Gastrocnemius medialis (tissue), 4 donors: Measurements from ENCODE around the gene SPECC1L. TPM values are rescaled to one million over a fixed set of nuclear protein-coding genes. Genes with fewer than 3 reads are reported as not detected.

Experiments
- ATAC-seq, 2 donors: fragments of 150-250 bp; one replicate each; pipeline ENCODE4 v1.9.1; 2016
- DNase-seq, 2 donors: peaks; one replicate each; pipeline ENCODE4 v3.0.0-alpha.2; 2019
- H3K27ac ChIP-seq, 4 donors: fragments of 200-600 bp; sonication (generic); 1 replicate in 1 of 4; 2 replicates in 3 of 4; pipeline ENCODE4 v1.5.1; 2016 to 2018; ENCODE audit warnings: mild to moderate bottlenecking in 2 of 4, moderate library complexity in 1 of 4
- H3K27me3 ChIP-seq, 3 donors: fragments of 200-600 bp; sonication (generic) in 2 of 3; 1 replicate in 1 of 3; 2 replicates in 2 of 3; pipeline versions ENCODE4 v1.5.1 to v1.6.0; 2016 to 2019; ENCODE audit warnings: mild to moderate bottlenecking in 1 of 3, moderate library complexity in 1 of 3
- H3K36me3 ChIP-seq, 2 donors: fragments of 200-600 bp; sonication (generic) in 1 of 2; one replicate each; pipeline ENCODE4 v1.5.1; 2017 to 2018
- H3K4me1 ChIP-seq, 2 donors: fragments of 200-600 bp; sonication (generic) in 1 of 2; one replicate each; pipeline ENCODE4 v1.5.1; 2016 to 2017; ENCODE audit warnings: mild to moderate bottlenecking in 2 of 2
- H3K4me3 ChIP-seq, 4 donors: fragments of 200-600 bp; sonication (generic) in 3 of 4; 1 replicate in 1 of 4; 2 replicates in 3 of 4; pipeline ENCODE4 v1.5.1; 2016 to 2019; ENCODE audit warnings: mild to moderate bottlenecking in 2 of 4
- H3K9me3 ChIP-seq, 3 donors: fragments of 200-600 bp; sonication (generic) in 2 of 3; 1 replicate in 1 of 3; 2 replicates in 2 of 3; pipeline ENCODE4 v1.5.1; 2016 to 2019
- POLR2A ChIP-seq, 2 donors: fragments of 450-650 bp; IDR thresholded peaks; one replicate each; pipeline ENCODE4 v1.6.1; 2017; ENCODE audit warnings: antibody characterized with exemption in 2 of 2, mild to moderate bottlenecking in 2 of 2, moderate library complexity in 2 of 2
- in situ Hi-C, 4 donors: fragments of 200-750 bp; cut with MboI; loops; one replicate each; pipeline versions ENCODE4 v1.15.0 to v1.8.0; 2017; ENCODE audit warnings: low sequenced_read_pairs in 4 of 4
- intact Hi-C: fragments of 100-400 bp; cut with DNase I; formaldehyde crosslinking; loops from one replicate; pipeline ENCODE4 v1.15.1; 2023; ENCODE audit warnings: low total_unique reads
- total RNA-seq, 4 donors: library from RNA; depleted of rRNA; stranded (reverse); fragments of >200 nt; gene quantifications; one replicate each; pipeline versions ENCODE4 v1.1.0 to v1.2.3, GENCODE V29; 2016
- TF ChIP-seq, protein P1 (sequence below), 5 experiments: fragments of 450-650 bp in 3 of 5; fragments of 200-600 bp in 2 of 5; sonication (generic) in 2 of 5; IDR thresholded peaks in 4 of 5; conservative IDR thresholded peaks in 1 of 5; 1 replicate in 4 of 5; 2 replicates in 1 of 5; pipeline ENCODE4 v1.5.1; 2016 to 2019; ENCODE audit warnings: antibody characterized with exemption in 5 of 5, mild to moderate bottlenecking in 3 of 5, moderate library complexity in 3 of 5

Gene SPECC1L
- total RNA-seq, 4 donors from 2014 or later, result 16.2 to 19.9 (median 18.7) TPM

- peak overlapping the region; percentile 82 to 90 (median 88) for H3K27ac ChIP-seq
- no peaks in the 10 kb centered on the region for H3K27me3 ChIP-seq
- ATAC-seq (peak; percentile 95 to 98), DNase-seq (peak; percentile 89 to 93)
- no peaks in the 10 kb centered on the region for H3K9me3 ChIP-seq
- H3K4me1 ChIP-seq, result peaks cover 34 to 62% of the 10 kb centered on the region in 2 donors
- no peak overlapping the region for H3K4me3 ChIP-seq
- intact Hi-C loops, result no loop called here
- TF ChIP-seq POLR2A (IDR thresholded peaks at IDR 0.05), result no peak
- TF ChIP-seq, protein P1, sequence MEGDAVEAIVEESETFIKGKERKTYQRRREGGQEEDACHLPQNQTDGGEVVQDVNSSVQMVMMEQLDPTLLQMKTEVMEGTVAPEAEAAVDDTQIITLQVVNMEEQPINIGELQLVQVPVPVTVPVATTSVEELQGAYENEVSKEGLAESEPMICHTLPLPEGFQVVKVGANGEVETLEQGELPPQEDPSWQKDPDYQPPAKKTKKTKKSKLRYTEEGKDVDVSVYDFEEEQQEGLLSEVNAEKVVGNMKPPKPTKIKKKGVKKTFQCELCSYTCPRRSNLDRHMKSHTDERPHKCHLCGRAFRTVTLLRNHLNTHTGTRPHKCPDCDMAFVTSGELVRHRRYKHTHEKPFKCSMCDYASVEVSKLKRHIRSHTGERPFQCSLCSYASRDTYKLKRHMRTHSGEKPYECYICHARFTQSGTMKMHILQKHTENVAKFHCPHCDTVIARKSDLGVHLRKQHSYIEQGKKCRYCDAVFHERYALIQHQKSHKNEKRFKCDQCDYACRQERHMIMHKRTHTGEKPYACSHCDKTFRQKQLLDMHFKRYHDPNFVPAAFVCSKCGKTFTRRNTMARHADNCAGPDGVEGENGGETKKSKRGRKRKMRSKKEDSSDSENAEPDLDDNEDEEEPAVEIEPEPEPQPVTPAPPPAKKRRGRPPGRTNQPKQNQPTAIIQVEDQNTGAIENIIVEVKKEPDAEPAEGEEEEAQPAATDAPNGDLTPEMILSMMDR (IDR thresholded peaks at IDR 0.05 in 4 of 5, conservative IDR thresholded peaks at IDR 0.05 in 1 of 5), result no peak
- in situ Hi-C loops, result no loop called here
- no peaks in the 10 kb centered on the region for H3K36me3 ChIP-seq
Observed at GRCh38 chr22:24402460-24403192, 132.0 kb downstream of the SPECC1L start.

DNA sequence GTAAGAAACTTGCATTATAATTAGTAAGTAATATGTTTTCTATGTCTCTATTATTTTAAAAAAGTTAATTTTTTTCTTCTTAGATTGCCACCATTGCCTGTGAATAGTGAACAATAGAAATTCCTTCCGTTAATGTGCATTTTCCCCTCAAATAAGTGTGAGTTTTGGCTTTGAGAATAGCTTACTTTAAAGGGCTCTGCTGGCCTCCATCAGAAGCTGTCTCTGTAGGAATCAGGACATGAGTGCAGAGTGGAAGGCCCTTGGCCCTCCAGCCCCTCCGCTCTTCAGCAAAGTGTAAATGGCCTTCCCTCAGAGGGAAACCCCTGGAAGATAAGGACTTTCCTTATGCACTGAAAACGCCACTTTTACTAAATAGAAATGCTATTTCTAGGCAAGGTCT, 132.7 kb downstream of the SPECC1L start:
- intact Hi-C loops, result no loop called here
- Histone ChIP-seq H3K27me3 (no peaks in the 10 kb centered on the region), H3K9me3 (no peaks in the 10 kb centered on the region), H3K36me3 (no peaks in the 10 kb centered on the region), H3K4me3 (no peak overlapping the region), H3K4me1 (peaks cover 41 to 69% of the 10 kb centered on the region in 2 donors), H3K27ac (peak overlapping the region; percentile 82 to 90 (median 88))
- DNase-seq (no peak), ATAC-seq (no peak)
- in situ Hi-C loops, result no loop called here
- no peak for TF ChIP-seq POLR2A (IDR thresholded peaks at IDR 0.05)
- TF ChIP-seq, protein P1 (IDR thresholded peaks at IDR 0.05 in 4 of 5, conservative IDR thresholded peaks at IDR 0.05 in 1 of 5), result no peak

- in situ Hi-C loops, result no loop called here
- no peaks in the 10 kb centered on the region for H3K9me3 ChIP-seq
- no peak for ATAC-seq
- H3K4me3 ChIP-seq, result no peak overlapping the region
- H3K4me1 ChIP-seq, result peaks cover 39 to 72% of the 10 kb centered on the region in 2 donors
- H3K27me3 ChIP-seq, result no peaks in the 10 kb centered on the region
- TF ChIP-seq, protein P1 (IDR thresholded peaks at IDR 0.05 in 4 of 5, conservative IDR thresholded peaks at IDR 0.05 in 1 of 5), result no peak
- no peak for TF ChIP-seq POLR2A (IDR thresholded peaks at IDR 0.05)
- H3K36me3 ChIP-seq, result no peaks in the 10 kb centered on the region
- no peak for DNase-seq
- intact Hi-C loops, result no loop called here
- H3K27ac ChIP-seq, result no peak overlapping the region
Observed at GRCh38 chr22:24404561-24405275, 134.1 kb downstream of the SPECC1L start.

- no peaks in the 10 kb centered on the region for H3K27me3 ChIP-seq
- H3K4me3 ChIP-seq, result no peak overlapping the region
- no peaks in the 10 kb centered on the region for H3K9me3 ChIP-seq
- in situ Hi-C loops, result no loop called here
- ATAC-seq (no peak), DNase-seq (no peak)
- TF ChIP-seq POLR2A (IDR thresholded peaks at IDR 0.05), result no peak
- no peaks in the 10 kb centered on the region for H3K36me3 ChIP-seq
- H3K27ac ChIP-seq, result no peak overlapping the region
- intact Hi-C loops, result no loop called here
- peaks cover 38 to 62% of the 10 kb centered on the region in 2 donors for H3K4me1 ChIP-seq
Observed at GRCh38 chr22:24405631-24406321, 135.1 kb downstream of the SPECC1L start.
